Measurements from ENCODE around the gene MPST. TPM values are rescaled to one million over a fixed set of nuclear protein-coding genes. Genes with fewer than 3 reads are reported as not detected.

Gene MPST
- total and polyA plus RNA-seq, 12 donors = 27.1 to 192 (median 47.0) TPM

- Histone ChIP-seq H3K36me3 (peaks cover 0 to 33% (median 0%) of the 10 kb centered on the region in 9 donors), H3K27ac (no peak overlapping the region), H3K4me1 (peaks cover 0 to 9% (median 0%) of the 10 kb centered on the region in 9 donors), H3K27me3 (peaks cover 0 to 20% (median 14%) of the 10 kb centered on the region in 7 donors), H3K9me3 (no peaks in the 10 kb centered on the region), H3K4me3 (no peak overlapping the region)
- intact Hi-C loops (cut with DNase I) = loop anchor here in 1 of 10 donors (10.0 kb wide), 1 partner anchor 248 kb away; no protein-coding TSS in a partner anchor
- WGBS, 2 donors = 62 to 69% methylated on average over 18 of the region's 18 CpGs
- DNase-seq = no peak
- no peak for TF ChIP-seq CTCF (IDR thresholded peaks at IDR 0.05)
- ATAC-seq = peak in 3 of 8 donors; percentile 14 to 65 (median 36)
These were observed 13.3 kb downstream of the MPST start for GRCh38 chr22:37032535-37033460.

- Histone ChIP-seq H3K36me3 (peaks cover 0 to 23% (median 0%) of the 10 kb centered on the region in 9 donors), H3K27me3 (peaks cover 0 to 30% (median 20%) of the 10 kb centered on the region in 7 donors), H3K27ac (no peak overlapping the region), H3K4me1 (peaks cover 0 to 9% (median 0%) of the 10 kb centered on the region in 9 donors), H3K9me3 (no peaks in the 10 kb centered on the region), H3K4me3 (no peak overlapping the region)
- DNase-seq = no peak
- intact Hi-C loops (cut with DNase I) = loop anchor here in 1 of 10 donors (10.0 kb wide), 1 partner anchor 249 kb away; no protein-coding TSS in a partner anchor
- ATAC-seq = no peak
- 88 to 89% methylated on average over 23 of the region's 23 CpGs for WGBS, 2 donors
- TF ChIP-seq CTCF (IDR thresholded peaks at IDR 0.05) = no peak
These were observed 14.3 kb downstream of the MPST start for GRCh38 chr22:37033605-37034430.

GRCh38 chr22:37036655-37037377 lies 17.3 kb downstream of the MPST start:
- Histone ChIP-seq H3K36me3 (no peaks in the 10 kb centered on the region), H3K27me3 (peaks cover 0 to 33% (median 25%) of the 10 kb centered on the region in 7 donors), H3K4me1 (peaks cover 0 to 9% (median 0%) of the 10 kb centered on the region in 9 donors), H3K4me3 (no peak overlapping the region), H3K9me3 (no peaks in the 10 kb centered on the region), H3K27ac (no peak overlapping the region)
- 84% methylated on average over 11 of the region's 11 CpGs for WGBS, 2 donors
- no peak for ATAC-seq
- no peak for TF ChIP-seq CTCF (IDR thresholded peaks at IDR 0.05)
- intact Hi-C loops (cut with DNase I) = loop anchor here in 1 of 10 donors (10.0 kb wide), 1 partner anchor 252 kb away; no protein-coding TSS in a partner anchor
- DNase-seq = no peak
